T-helper 9 cell (primary cell): Measurements from ENCODE around the gene ATG2A.
"Not testable (repeated sequence)": the region's sequence is repeated elsewhere in the genome, so short reads cannot be mapped to it uniquely, and the experiment has no call there.

ENCODE experiments used
- DNase-seq: peaks from one replicate; pipeline ENCODE4 v3.0.0-alpha.2; 2020

ATG2A gene

GRCh38 chr11:64852804-64853509 is 64.1 kb downstream of the ATG2A start:
- no peak for DNase-seq

GRCh38 chr11:64851831-64852351 is 65.1 kb downstream of the ATG2A start:
- no peak for DNase-seq

GRCh38 chr11:64850979-64851567 is 65.9 kb downstream of the ATG2A start:
- peak; percentile 52 for DNase-seq

- no peak for DNase-seq
These were observed 67.2 kb downstream of the ATG2A start for GRCh38 chr11:64849598-64850356.

GRCh38 chr11:64848826-64849597 is 68.0 kb downstream of the ATG2A start:
- no peak for DNase-seq

GRCh38 chr11:64848214-64848825 is 68.7 kb downstream of the ATG2A start:
- DNase-seq = no peak

GRCh38 chr11:64846998-64847666 is 69.9 kb downstream of the ATG2A start:
- peak; percentile 98 for DNase-seq

- DNase-seq = not testable (repeated sequence)
These were observed 71.3 kb downstream of the ATG2A start for GRCh38 chr11:64845776-64846129.

GRCh38 chr11:64845129-64845775 is 71.8 kb downstream of the ATG2A start:
- no peak for DNase-seq
